Right lobe of liver (tissue), 6 donors: Measurements from ENCODE around the gene COL7A1. TPM values are rescaled to one million over a fixed set of nuclear protein-coding genes. Genes with fewer than 3 reads are reported as not detected.

Experiments
- ATAC-seq, 4 donors: fragments of 200-7000 bp; cut with Tn5 transposase; one replicate each; pipeline ENCODE4 v1.9.1; 2020; ENCODE audit warnings: mild to moderate bottlenecking in 4 of 4, moderate library complexity in 4 of 4
- DNase-seq, 3 donors: peaks; one replicate each; pipeline ENCODE4 v3.0.0-alpha.2; 2020
- H3K27ac ChIP-seq, 3 donors: fragments of 200-600 bp; one replicate each; pipeline ENCODE4 v1.8.0; 2022
- H3K27me3 ChIP-seq, 2 donors: fragments of 200-600 bp; one replicate each; pipeline ENCODE4 v1.8.0; 2022
- H3K36me3 ChIP-seq, 4 donors: fragments of 200-600 bp; sonication (generic) in 1 of 4; one replicate each; pipeline versions ENCODE4 v1.5.1 to v1.8.0; 2017 to 2022; ENCODE audit warnings: control low read depth in 1 of 4
- H3K4me1 ChIP-seq, 4 donors: fragments of 200-600 bp; sonication (generic) in 1 of 4; one replicate each; pipeline versions ENCODE4 v1.5.1 to v1.8.0; 2017 to 2022; ENCODE audit warnings: control low read depth in 1 of 4
- H3K4me3 ChIP-seq, 3 donors: fragments of 200-600 bp; one replicate each; pipeline ENCODE4 v1.8.0; 2022
- H3K9me3 ChIP-seq, 4 donors: fragments of 200-600 bp; sonication (generic) in 1 of 4; one replicate each; pipeline versions ENCODE4 v1.5.1 to v1.8.0; 2017 to 2022; ENCODE audit warnings: control low read depth in 1 of 4
- POLR2A ChIP-seq: fragments of 450-650 bp; IDR thresholded peaks from one replicate; pipeline ENCODE4 v1.6.1; 2017; ENCODE audit warnings: antibody characterized with exemption, mild to moderate bottlenecking
- WGBS: methylation state at CpG from one replicate; pipeline ENCODE4 v1.1.6; 2018; ENCODE audit warnings: low coverage, low lambda C conversion rate; ENCODE audit not compliant: insufficient coverage; ENCODE audit errors: missing lambda C conversion rate; 5-methylcytosine and 5-hydroxymethylcytosine counted together
- intact Hi-C, 2 donors: fragments of 100-400 bp; cut with DNase I; formaldehyde crosslinking; loops; one replicate each; pipeline versions ENCODE4 v1.11.2 to v1.14.1; 2022
- total RNA-seq, 6 experiments: library from RNA; depleted of rRNA in 2 of 6; stranded (reverse); fragments of >200 nt in 2 of 6; fragmentation: NEBNext Ultra II Directional in 3 of 6; extraction: Animal tissue kit (Norgen Biotek cat#: 25700) in 3 of 6; gene quantifications; one replicate each; pipeline versions ENCODE4 v1.1.0 to v1.2.4, GENCODE V29; 2016 to 2023
- TF ChIP-seq, protein P1 (sequence below), 4 donors: fragments of 200-600 bp in 3 of 4; fragments of 450-650 bp in 1 of 4; IDR thresholded peaks; one replicate each; pipeline versions ENCODE4 v1.5.1 to v1.8.0; 2016 to 2022; ENCODE audit warnings: antibody characterized with exemption in 4 of 4, mild to moderate bottlenecking in 2 of 4
- donor health status: DM: no; HTN: yes; CAD: no.
- donor health status: DM: no; HTN: no; CAD: no.
- donor health status: DM: no; HTN: no; CAD: no.
- donor health status: DM: no; HTN: yes; CAD: no.
- donor health status: DM: no; HTN: yes; CAD: no.

The COL7A1 gene
- total RNA-seq, 6 experiments from 2014 or later, result 0.31 to 1.7 (median 1.1) TPM

DNA sequence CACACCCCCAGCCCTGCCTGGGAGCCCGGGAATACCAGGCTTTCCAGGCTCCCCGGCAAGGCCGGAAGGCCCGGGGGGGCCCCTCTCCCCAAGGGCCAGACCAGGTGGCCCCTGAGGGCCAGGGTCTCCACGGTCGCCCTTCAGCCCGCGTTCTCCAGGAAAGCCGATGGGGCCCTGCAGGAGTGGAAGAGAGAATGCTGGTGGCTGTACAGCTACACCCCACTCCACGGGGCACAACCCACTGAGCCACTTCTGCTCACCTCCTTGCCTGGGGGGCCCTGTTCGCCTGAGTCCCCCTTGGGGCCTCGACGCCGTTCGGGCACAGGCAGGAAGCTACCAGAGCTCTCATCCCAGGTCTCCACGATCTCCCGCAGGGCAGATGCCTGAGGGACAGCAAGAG lies 19.8 kb downstream of the COL7A1 start:
- Histone ChIP-seq H3K4me1 (no peaks in the 10 kb centered on the region), H3K9me3 (no peaks in the 10 kb centered on the region), H3K36me3 (no peaks in the 10 kb centered on the region), H3K27me3 (no peaks in the 10 kb centered on the region), H3K4me3 (no peak overlapping the region), H3K27ac (no peak overlapping the region)
- intact Hi-C loops, result no loop called here
- TF ChIP-seq, protein P1, sequence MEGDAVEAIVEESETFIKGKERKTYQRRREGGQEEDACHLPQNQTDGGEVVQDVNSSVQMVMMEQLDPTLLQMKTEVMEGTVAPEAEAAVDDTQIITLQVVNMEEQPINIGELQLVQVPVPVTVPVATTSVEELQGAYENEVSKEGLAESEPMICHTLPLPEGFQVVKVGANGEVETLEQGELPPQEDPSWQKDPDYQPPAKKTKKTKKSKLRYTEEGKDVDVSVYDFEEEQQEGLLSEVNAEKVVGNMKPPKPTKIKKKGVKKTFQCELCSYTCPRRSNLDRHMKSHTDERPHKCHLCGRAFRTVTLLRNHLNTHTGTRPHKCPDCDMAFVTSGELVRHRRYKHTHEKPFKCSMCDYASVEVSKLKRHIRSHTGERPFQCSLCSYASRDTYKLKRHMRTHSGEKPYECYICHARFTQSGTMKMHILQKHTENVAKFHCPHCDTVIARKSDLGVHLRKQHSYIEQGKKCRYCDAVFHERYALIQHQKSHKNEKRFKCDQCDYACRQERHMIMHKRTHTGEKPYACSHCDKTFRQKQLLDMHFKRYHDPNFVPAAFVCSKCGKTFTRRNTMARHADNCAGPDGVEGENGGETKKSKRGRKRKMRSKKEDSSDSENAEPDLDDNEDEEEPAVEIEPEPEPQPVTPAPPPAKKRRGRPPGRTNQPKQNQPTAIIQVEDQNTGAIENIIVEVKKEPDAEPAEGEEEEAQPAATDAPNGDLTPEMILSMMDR (IDR thresholded peaks at IDR 0.05), result no peak
- TF ChIP-seq POLR2A, result no peak
- ATAC-seq (no peak), DNase-seq (no peak)
- WGBS, result 61% methylated on average over 3 of the region's 17 CpGs

DNA sequence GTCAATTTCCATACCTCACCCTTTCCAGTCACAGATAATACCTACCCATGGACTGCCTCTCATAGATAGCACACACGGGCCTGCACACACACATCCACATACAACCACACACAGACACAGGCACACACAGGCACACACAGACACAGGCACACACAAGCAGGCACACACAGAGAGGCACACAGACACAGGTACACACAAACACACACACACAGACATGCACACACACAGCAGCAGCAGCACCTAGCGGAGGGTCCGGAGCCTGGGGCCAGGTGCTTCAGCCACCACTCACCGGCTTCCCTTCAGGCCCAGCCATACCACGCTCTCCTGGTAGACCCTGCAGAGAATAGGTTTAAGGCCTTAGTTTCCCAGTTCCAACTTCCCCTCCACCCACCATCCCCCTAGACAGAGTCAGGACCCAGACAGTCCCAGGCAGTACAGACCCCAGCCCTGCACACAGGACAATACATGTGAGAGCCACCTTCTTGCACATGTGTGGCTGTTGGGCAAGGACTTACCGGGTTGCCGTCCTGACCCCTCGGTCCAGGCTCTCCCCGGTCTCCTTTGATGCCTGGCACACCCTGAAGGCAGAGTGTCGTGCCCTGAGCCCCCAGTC lies 21.1 kb downstream of the COL7A1 start:
- no peak for ATAC-seq

DNA sequence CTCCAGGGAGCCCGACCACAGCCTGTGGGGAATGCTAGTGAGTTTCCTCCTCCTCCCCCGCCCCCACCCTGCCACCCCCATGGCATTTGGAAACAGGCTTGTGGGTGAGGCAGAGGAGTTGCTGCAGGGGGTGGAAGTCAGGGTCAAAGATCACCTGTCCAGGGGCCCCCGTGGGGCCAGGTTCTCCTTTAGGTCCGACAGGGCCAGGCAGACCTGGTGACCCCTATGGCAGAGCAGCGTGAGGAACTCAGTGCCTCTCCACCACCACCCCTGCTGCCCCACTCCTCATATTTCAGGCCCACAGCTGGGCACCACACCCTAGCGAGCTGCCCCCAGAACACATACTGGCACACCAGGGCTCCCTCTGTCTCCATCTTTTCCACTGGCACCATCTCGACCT lies 22.6 kb downstream of the COL7A1 start:
- H3K9me3 ChIP-seq, result no peaks in the 10 kb centered on the region
- no peak overlapping the region for H3K27ac ChIP-seq
- no peaks in the 10 kb centered on the region for H3K4me1 ChIP-seq
- intact Hi-C loops, result no loop called here
- no peak overlapping the region for H3K4me3 ChIP-seq
- DNase-seq (no peak), ATAC-seq (no peak)
- no CpG with 5 or more reads among the region's 7 CpGs for WGBS
- no peaks in the 10 kb centered on the region for H3K36me3 ChIP-seq
- H3K27me3 ChIP-seq, result no peaks in the 10 kb centered on the region
- no peak for TF ChIP-seq POLR2A
- TF ChIP-seq, protein P1 (IDR thresholded peaks at IDR 0.05), result no peak

More for the DNA sequence above, 21.1 kb downstream of the COL7A1 start:
- H3K9me3 ChIP-seq, result no peaks in the 10 kb centered on the region
- no peak for TF ChIP-seq POLR2A
- TF ChIP-seq, protein P1 (IDR thresholded peaks at IDR 0.05), result no peak
- DNase-seq, result no peak
- intact Hi-C loops, result no loop called here
- no peaks in the 10 kb centered on the region for H3K36me3 ChIP-seq
- no peak overlapping the region for H3K27ac ChIP-seq
- WGBS, result 100% methylated on average over 2 of the region's 10 CpGs
- H3K4me3 ChIP-seq, result no peak overlapping the region
- no peaks in the 10 kb centered on the region for H3K27me3 ChIP-seq
- H3K4me1 ChIP-seq, result no peaks in the 10 kb centered on the region

DNA sequence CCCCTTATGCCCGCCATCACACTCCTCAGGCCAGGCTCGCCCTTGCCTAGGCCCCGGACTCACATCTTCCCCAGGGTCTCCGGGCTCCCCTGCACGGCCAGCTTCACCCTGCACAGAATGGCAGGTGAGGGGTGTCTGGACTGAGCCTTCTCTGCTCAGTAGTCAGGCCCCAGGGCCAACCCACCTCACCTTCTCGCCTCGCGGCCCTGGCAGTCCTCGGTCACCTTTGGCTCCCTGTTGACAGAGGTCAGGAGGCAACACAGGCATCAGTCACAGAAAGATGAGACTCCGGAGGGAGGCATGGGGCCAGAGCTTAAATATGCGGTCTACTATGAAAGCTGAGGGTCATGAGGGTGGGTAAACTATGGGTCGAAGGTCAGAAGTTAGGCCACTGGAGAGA lies 23.2 kb downstream of the COL7A1 start:
- Histone ChIP-seq H3K9me3 (no peaks in the 10 kb centered on the region), H3K4me3 (no peak overlapping the region), H3K27ac (no peak overlapping the region), H3K4me1 (no peaks in the 10 kb centered on the region), H3K27me3 (no peaks in the 10 kb centered on the region), H3K36me3 (no peaks in the 10 kb centered on the region)
- no peak for ATAC-seq
- no peak for DNase-seq
- WGBS, result 33% methylated on average over 2 of the region's 12 CpGs
- intact Hi-C loops, result no loop called here
- TF ChIP-seq, protein P1 (IDR thresholded peaks at IDR 0.05), result no peak
- no peak for TF ChIP-seq POLR2A
